OCI-LY1 (cell line): ENCODE measurements around the gene RBL2.

Experiments used
- EZH2 ChIP-seq: fragments of 200-600 bp; sonication (generic), shearing (Covaris generic); IDR thresholded peaks from 2 replicates; pipeline ENCODE4 v1.8.0; 2017; ENCODE audit warnings: borderline replicate concordance, mixed run types, mild to moderate bottlenecking, antibody characterized with exemption, low read length, moderate library complexity, mixed read lengths
- TF ChIP-seq, protein P1 (sequence below): fragments of 200-600 bp; sonication (generic), shearing (Covaris generic); IDR thresholded peaks from 2 replicates; pipeline ENCODE4 v1.5.1; 2017; ENCODE audit warnings: mild to moderate bottlenecking, antibody characterized with exemption, low read length, moderate library complexity, mixed read lengths

GRCh38 chr16:53412549-53412948 is 21.7 kb upstream of the RBL2 start:
- TF ChIP-seq, protein P1, sequence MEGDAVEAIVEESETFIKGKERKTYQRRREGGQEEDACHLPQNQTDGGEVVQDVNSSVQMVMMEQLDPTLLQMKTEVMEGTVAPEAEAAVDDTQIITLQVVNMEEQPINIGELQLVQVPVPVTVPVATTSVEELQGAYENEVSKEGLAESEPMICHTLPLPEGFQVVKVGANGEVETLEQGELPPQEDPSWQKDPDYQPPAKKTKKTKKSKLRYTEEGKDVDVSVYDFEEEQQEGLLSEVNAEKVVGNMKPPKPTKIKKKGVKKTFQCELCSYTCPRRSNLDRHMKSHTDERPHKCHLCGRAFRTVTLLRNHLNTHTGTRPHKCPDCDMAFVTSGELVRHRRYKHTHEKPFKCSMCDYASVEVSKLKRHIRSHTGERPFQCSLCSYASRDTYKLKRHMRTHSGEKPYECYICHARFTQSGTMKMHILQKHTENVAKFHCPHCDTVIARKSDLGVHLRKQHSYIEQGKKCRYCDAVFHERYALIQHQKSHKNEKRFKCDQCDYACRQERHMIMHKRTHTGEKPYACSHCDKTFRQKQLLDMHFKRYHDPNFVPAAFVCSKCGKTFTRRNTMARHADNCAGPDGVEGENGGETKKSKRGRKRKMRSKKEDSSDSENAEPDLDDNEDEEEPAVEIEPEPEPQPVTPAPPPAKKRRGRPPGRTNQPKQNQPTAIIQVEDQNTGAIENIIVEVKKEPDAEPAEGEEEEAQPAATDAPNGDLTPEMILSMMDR = no peak
- no peak for TF ChIP-seq EZH2
